ENCODE measurements around the gene GRAP2.
"Not testable (repeated sequence)": the region's sequence is repeated elsewhere in the genome, so short reads cannot be mapped to it uniquely, and the experiment has no call there.

Gene GRAP2

DNA sequence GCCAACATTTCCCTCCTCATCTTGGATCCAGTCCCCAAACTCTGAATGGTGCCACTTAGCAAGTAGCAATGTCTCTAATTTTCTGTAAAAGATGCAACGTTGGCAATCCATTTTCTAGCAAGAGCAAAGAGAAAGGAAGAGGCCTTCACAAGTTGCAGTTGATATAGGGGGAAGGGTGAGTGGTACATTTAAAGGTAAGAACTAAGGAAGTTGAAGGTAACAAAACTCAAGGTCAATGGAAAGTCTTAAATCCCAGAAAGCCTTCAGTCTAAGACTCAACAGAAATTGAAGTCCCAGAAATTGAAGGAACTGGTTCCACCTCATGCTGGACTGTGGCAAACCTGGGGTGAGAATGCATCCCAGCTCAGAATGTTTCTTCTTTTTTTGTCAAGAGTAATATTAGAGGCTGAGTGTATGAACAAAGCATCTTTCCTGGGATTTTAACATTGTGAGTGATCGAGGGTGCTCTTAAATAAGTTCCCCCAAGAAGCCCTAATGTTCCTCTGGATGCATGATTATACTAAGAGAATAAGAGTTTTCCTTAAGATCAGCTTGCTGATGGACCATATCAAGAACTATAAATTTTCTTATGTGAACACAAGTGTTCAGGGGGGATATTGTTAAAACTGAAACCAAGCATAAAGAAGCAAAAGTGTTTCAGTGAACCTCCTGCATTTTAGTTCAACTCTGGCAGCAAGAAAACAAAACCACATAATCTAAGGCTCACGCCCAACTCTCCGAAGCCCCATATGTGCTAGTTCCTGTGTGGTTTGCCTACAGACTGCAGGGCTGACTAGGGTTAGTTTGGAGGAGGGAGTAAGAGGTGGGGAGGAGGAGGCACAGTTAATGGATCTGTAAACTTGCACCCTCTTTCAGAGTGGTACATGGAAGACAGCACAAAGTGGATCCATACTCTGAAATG lies at the start of gene GRAP2:
Gene GRAP2 (plus strand): TSS at position 779 of the 922 bp plus-strand sequence. CDS start 46,023 bp downstream, outside the sequence.
- DNase-seq (ENCODE audit: low spot score): no peak

DNA sequence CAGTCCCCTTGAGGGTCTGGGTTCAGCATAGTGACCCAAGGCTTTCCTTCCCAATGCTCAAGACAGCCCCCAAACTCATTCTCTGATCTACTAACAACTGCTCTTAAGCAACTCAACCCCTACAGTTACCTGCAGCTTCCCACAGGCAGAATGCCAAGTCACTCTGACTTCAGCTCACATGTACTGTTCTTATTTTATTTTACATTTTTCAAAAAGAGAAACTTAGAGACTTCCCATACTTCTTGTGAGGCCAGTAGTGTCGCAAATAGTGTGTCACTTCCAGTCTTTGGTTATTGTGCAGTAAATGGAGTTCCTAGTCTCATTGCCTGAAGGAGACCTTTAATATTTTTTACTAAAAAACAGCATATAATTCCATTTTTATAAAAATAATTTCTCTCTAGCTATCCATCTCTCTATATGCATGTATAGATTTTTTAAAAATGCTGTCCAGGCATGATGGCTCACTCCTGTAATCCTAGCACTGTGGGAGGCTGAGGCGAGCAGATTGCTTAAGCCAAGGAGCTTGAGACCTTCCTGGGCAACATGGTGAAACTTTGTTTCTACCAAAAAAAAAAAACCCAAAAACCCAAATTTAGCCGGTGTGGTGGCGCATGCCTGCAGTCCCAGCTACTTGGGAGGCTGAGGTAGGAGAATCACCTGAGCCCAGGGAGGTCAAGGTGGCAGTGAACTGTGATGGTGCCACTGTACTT lies 49.1 kb upstream of the GRAP2 start:
- no peak for DNase-seq (ENCODE audit: low spot score)

DNA sequence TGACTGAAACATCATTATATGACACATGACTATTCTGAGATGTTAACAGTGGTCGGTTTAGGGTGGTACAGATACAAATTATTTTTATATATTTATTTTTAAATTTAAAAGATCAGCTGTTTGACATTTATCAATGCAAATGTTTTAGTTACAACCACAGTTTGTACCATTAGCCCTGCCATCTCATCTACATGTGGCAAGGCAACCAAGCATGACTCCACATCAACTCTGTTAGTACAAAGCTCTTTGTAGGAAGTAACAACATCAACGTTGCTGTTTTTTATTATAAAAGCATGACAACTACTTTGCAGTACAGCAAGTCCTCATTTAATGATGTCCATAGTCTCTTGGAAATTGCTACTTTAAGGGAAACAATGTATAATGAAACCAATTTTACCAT lies 48.1 kb upstream of the GRAP2 start:
- DNase-seq (ENCODE audit: low spot score): no peak

DNA sequence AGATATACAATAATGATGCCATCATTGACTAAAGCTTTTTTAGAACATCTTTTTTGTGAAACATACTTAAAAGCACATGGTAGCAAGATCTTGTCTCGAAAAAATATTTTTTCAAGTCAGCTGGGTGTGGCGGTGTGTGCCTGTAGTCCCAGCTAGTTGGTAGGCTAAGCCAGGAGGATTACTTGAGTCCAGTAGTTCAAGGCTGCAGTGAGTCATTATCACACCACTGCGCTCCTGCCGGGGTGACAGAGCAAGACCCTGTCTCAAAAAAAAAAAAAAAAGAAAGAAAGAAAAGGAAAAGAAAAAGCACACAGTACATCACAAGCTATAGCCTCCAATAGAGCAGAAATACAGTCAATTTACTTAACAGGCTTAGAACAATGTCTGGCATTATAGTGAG lies 44.3 kb upstream of the GRAP2 start:
- no peak for DNase-seq (ENCODE audit: low spot score)

DNA sequence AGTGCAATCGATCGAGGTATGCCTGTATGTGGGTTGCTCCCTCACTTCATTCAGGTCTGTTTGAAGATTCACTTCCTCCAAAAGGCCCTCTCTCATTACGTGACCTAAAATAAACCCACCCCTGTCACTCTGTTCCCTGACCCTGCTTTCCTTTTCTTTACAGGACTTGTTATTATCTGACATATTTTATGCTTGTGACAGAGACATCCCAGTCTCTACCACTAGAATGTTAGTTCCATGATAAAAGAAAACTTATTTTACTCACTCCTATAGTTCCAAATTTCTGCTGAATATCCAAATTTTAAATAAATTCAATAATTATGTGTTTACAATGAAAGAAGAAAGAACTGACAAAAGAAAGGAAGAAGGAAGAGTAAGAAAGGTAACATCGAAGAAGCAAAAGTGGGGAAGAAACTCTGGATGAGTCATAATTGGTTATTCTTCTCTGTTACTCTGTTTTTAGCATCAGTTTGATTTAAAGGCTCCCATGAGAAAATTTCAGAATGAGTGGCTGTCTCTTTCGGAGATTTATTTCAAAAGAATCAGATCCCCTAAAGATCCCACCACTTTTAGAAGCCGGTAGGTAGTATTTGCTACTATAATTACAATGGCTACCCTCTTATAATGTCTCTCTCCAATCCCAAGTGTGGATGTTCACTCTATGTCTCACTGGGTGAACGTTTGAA lies 40.8 kb upstream of the GRAP2 start:
- no peak for DNase-seq (ENCODE audit: low spot score)

DNA sequence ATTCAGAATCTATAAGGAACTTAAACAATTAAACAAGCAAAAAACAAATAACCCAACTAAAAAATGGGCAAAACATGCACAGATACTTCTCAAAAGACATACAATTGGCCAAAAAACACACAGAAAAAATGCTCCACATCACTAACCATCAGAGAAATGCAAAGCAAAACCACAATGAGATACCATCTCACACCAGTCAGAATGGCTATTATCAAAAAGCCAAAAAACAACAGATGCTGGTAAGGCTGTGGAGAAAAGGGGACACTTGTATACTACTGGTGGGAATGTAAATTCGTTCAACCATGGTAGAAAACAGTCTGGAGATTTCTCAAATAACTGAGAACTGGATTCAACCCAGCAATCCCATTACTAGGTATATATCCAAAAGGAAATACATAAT lies 32.1 kb upstream of the GRAP2 start:
- no peak for DNase-seq (ENCODE audit: low spot score)

DNA sequence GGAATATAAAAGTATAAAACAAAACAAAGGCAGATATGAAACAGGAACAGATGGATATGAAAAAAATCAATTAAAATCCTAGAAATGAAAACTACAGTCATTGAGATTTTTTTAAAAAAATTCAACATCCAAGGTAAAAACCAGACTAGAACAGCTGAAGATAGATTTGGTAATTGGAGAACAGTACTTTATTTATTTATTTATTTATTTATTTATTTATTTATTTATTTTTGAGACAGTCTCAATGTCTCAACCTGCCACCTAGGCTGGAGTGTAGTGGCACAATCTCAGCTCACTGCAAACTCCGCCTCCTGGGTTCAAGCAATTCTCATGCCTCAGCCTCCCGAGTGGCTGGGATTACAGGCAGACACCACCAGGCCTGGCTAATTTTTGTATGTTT lies 31.1 kb upstream of the GRAP2 start:
- not testable (repeated sequence) for DNase-seq (ENCODE audit: low spot score)

DNA sequence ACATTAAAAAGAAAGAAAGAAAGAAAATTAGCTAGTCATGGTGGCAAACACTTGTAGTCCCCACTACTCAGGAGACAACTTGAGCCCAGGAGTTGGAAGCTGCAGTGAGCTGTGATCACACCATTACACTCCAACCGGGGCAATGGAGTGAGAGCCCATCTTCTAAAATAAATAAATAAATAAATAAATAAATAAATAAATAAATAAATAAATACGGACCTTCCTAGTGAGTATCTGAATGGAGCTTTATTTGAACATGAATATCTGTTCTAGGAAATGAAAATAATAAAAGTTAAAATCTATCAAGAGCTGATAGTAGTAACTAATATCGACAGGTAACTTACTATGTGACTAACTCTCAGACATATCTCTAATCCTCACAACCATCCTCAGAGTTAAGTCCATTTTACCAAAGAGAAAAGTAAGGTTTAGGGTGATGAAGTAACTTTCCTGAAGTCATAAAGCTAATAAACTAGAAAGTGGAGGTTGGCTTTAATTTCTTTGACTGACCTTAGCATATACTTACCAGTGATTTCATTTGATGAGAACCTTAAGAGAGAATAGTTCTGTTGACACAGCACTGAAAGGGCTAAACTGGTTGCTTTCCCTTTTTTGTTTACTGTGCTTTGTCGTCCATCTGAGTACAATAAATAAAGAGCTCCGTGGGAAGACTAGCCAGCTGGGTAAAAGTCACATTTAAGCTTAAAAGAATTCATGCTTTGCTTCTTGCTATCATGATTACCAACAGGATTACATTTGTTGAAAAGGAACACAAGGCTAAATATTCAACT lies 29.7 kb upstream of the GRAP2 start:
- DNase-seq (ENCODE audit: low spot score): no peak

DNA sequence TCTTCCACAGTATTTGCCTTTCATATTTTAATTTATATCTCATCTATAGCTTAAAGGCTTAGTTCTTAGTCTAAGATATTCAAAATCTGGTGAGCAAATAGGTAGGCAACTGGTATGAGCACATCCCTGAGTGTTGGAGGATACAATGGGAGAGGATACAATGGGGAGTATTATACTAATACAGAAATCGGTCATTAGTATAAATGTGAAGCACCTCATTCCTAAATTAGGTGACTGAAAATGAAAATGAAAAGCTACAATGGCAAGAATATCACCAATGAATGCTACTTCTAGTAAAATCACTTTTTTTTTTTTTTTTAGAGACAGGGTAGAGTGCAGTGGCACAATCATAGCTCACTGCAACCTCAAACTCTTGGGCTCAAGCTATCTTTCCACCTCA lies 28.3 kb upstream of the GRAP2 start:
- DNase-seq (ENCODE audit: low spot score): no peak

DNA sequence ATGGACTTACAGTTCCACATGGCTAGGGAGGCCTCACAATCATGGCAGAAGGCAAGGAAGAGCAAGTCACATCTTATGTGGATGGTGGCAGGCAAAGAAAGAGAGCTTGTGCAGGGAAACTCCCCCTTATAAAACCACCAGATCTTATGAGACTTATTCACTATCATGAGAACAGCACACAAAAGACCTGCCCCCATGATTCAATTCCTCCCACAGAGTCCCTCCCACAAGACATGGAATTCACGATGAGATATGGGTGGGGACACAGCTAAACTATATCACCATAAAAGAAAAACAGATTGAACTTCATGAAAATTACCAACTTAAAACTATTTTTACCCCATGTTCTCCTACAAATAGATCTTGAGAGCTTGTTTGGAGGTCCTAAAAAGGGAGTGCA lies 26.9 kb upstream of the GRAP2 start:
- no peak for DNase-seq (ENCODE audit: low spot score)

DNA sequence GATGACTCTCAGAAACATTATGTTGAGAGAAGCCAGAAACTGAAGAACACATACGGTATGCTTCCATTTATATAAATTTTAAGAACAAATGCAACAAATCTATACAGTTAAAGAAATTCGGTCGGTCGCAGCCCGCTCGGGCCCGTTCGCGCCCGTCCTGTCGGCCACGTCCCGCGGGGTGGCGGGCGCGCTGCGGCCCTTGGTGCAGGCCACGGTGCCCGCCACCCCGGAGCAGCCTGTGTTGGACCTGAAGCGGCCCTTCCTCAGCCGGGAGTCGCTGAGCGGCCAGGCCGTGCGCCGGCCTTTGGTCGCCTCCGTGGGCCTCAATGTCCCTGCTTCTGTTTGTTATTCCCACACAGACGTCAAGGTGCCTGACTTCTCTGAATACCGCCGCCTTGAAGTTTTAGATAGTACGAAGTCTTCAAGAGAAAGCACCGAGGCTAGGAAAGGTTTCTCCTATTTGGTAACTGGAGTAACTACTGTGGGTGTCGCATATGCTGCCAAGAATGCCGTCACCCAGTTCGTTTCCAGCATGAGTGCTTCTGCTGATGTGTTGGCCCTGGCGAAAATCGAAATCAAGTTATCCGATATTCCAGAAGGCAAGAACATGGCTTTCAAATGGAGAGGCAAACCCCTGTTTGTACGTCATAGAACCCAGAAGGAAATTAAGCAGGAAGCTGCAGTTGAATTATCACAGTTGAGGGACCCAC lies 25.6 kb upstream of the GRAP2 start:
- not testable (repeated sequence) for DNase-seq (ENCODE audit: low spot score)

DNA sequence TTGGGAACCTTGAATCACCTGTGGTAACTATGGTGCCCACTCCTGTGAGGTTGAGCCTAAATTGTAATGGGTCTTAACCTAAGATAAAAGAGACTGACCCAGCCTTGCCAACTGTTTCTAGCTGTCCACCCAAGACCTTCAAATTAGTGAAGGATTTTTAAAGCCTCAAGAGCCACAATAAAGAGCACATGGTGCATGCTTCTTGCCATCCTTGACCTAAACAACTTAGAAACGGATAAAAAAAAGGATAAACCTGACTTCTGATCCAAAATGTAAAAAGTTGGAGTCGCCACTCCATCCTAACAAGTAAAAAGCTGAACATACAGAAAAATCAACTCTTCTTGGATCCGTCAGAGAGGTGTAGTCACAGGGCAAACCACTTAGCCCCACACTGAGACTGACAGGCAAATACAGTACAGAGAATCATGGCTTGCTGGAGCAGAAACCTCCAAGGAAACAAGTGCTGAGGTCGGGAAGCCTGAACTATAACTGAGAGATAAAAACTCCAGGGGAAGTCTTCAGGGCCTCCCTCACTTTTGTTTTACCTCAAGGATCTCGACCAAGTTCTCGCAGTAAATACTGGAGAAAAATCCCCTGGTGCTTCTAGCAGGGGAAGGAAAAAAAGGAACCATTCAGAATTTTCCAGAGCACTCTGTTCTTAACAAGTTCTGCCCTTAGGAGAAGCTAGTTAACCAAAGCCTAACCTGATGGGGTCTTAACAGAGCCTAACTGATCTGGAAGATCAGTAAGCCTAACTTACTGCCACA lies 23.6 kb upstream of the GRAP2 start:
- no peak for DNase-seq (ENCODE audit: low spot score)

DNA sequence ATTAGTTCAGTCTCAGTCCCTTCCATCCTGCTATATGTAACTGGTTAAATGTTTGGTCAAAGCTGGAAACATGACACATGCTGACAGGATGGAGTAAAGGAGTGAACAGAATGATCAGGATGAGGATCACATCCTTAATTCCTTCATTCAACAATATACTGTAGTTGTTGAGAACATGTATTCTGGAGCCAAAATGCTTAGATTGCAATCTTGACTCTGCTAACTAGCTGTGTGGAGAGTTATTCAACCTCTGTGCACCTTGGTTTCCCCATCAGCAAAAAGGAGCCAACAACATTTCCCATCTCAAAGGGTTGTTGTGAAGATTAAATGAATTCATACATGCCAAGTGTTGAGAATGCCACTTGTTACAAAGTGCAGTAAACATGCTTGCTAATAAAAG lies 20.2 kb upstream of the GRAP2 start:
- DNase-seq (ENCODE audit: low spot score): no peak

DNA sequence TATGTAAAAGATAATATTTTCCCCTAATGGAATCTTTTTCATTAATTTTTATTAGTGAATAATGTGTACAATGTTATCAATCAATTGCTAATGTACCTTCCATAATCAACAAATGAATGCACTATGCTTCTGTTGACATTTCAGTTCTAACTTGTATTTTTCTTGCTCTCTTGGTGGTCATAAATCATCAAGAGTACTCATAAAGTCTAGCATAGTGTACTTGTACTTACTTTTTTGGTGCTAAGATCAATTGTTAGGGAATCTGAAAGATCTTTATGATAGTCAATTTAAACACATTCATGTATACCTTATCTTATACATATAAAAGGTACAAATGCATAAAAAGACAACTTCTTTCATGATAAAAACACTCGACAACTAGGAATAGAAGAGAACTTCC lies 17.8 kb upstream of the GRAP2 start:
- DNase-seq (ENCODE audit: low spot score): no peak

DNA sequence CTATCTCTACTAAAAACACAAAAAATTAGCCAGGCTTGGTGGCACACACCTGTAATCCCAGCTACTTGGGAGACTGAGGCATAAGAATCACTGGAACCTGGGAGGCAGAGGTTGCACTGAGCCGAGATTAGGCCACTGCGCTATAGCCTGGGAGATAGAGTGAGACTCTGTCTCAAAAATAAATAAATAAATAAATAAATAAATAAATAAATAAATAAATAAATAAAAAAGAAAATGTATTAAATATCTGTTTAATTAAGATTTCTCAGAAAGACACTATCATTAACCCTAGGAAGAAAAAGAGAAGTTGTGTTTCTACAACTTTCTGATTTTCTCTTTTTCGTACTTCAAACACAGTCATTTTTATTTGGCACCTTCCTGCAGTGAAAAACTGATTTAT lies 11.0 kb upstream of the GRAP2 start:
- not testable (repeated sequence) for DNase-seq (ENCODE audit: low spot score)

DNA sequence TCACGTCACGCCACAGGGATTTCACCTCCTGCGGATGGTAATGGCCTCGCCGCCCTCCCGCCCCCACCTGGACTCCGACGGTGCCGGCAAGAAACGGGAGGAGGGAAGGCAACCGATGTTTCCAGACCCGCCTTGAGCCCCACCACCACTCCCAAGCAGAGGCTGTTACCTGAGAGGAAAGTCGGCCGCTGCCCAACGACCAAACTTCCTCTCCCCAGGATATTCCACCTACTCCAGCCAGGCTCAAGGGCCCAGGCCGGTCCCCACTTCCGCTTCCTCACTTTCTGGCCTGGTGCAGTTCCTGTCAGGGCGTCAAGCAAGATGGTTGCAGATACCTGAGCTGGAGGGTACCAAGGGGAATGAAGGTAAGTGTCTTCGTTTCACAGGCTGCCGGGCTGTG lies 7.4 kb upstream of the GRAP2 start, which contains the start of gene ENTHD1:
Gene ENTHD1 (minus strand): TSS at position 235 of the 400 bp plus-strand sequence. CDS start 6,012 bp downstream, outside the sequence.
- no peak for DNase-seq (ENCODE audit: low spot score)

DNA sequence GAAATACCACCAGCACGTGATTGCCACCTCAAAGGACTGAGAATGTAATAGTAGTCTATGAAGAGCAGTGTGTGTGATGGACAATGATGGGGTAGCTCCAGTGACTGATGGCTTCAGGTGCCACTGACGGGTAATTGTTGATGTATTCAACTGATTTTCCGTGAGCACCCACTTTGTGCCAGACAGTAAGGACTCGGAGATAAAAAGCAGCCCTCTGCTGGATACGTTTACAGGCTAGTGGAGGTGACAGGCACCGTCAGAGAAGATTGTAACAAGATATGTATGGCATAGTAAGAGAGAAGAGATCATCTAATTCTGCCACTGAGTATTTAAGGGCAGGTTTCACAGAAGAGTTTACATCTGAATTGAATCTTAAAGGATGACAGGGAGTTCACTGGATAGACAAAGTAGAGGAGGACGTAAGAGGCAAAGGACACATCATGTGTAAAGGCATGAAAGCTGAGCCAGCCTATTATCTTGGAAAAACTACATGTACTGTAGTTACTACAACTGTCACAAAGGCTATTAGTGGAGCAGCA lies 6.3 kb upstream of the GRAP2 start:
- no peak for DNase-seq (ENCODE audit: low spot score)

DNA sequence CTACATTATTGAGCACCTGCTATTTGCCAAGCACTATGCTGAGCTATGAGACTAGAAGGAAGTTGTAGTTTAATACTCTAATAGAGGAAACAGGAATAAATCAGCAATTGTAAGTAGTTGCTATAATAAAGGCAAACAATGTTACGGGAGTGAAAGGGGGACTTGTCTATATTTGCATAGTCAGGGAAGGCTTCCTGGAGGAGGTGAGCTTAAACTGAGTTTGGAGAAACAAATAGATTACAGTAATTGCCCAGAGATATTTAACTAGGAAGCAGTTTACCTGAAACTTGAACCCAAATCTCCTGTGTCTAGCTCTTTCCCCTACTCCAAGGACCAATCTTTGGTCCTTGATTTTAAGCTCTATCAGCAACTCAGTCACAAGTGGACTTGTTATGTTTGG lies 5.2 kb upstream of the GRAP2 start:
- DNase-seq (ENCODE audit: low spot score): no peak

DNA sequence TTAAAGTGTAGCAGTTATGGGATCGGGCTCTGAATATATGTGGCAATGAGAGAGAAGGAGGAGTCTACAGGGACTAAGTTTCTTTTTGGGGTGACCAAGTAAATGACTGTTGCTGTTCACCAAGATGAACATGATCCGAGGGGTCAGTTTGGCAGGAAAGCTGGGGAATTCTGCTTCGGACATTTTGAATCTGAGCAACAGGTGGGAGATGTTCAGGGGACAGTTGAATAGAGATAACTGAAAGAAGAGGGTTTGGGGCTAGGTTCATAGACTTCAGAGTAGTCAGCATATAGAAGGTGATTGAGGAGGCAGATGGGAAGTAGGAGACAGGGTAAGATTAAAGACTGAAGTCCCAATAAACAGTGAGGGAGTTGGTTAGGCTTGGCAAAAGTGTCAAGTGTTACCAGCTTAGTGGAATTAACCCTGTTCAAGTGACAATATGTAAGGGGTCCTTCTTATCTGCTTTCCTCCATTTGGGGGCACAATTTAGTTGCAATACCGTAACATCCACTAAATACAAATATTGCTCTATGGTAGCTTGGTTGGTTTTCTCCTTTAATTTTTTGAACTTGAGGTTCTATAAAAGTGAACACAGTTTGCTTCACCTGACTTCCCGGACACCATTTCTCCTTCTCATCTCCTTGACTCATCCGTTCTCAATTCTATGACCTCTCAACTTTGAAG lies 4.4 kb upstream of the GRAP2 start:
- DNase-seq (ENCODE audit: low spot score): no peak

DNA sequence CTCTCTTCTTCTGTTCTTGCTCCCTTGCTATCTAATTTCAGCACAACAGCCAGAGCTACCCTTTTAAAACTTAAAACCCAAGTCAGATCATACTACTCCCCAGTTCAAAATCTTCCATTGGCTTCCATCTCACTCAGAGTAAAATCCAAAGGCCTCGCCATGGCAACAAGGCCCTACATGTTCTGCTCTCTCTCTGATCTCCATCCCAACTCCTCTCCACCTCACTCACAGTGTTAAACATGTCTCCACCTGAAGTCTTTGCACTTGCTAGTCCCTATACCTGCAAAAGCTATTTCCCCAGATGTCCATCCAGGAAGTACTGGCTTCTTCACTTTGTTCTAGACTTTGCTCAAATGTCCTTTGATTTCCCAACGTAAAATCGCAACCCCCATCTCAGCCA lies 3.0 kb upstream of the GRAP2 start:
- DNase-seq (ENCODE audit: low spot score): no peak

Data from kidney capillary endothelial cell (primary cell).